Chondrocyte (in vitro differentiated cells): Measurements from ENCODE around the gene ACSS2. TPM values are rescaled to one million over a fixed set of nuclear protein-coding genes. Genes with fewer than 3 reads are reported as not detected.

Experiments used
- DNase-seq: peaks from one replicate; pipeline ENCODE4 v3.0.0; 2021; ENCODE audit warnings: mixed read lengths, low spot score
- H3K27ac Mint-ChIP-seq: one replicate; pipeline ENCODE4 v1.8.0; 2021; ENCODE audit warnings: mild to moderate bottlenecking, moderate library complexity, mixed read lengths; ENCODE audit not compliant: unreplicated experiment
- H3K27me3 Mint-ChIP-seq: 2 replicates; pipeline ENCODE4 v1.8.0; 2021; ENCODE audit warnings: low read depth, mixed read lengths
- H3K36me3 Mint-ChIP-seq: 2 replicates; pipeline ENCODE4 v1.8.0; 2021; ENCODE audit warnings: low read depth, mixed read lengths
- H3K4me1 Mint-ChIP-seq: 2 replicates; pipeline ENCODE4 v1.8.0; 2021; ENCODE audit warnings: low read depth, mild to moderate bottlenecking, mixed read lengths
- H3K4me3 Mint-ChIP-seq: one replicate; pipeline ENCODE4 v1.8.0; 2021; ENCODE audit warnings: mild to moderate bottlenecking, moderate library complexity, mixed read lengths; ENCODE audit not compliant: unreplicated experiment
- H3K9me3 Mint-ChIP-seq: 2 replicates; pipeline ENCODE4 v1.8.0; 2021; ENCODE audit warnings: low read depth, mixed read lengths
- total RNA-seq: library from RNA; stranded (reverse); gene quantifications from 3 replicates; pipeline ENCODE4 v1.2.1, GENCODE V29; 2021
- TF ChIP-seq, protein P1 (sequence below): fragments of 200-600 bp; sonication (generic); IDR thresholded peaks from 2 replicates; pipeline ENCODE4 v1.5.0; 2021; ENCODE audit warnings: antibody characterized with exemption, mild to moderate bottlenecking, moderate library complexity

Gene ACSS2
- total RNA-seq, 1 donor from 2014 or later, result 31.8 TPM

DNA sequence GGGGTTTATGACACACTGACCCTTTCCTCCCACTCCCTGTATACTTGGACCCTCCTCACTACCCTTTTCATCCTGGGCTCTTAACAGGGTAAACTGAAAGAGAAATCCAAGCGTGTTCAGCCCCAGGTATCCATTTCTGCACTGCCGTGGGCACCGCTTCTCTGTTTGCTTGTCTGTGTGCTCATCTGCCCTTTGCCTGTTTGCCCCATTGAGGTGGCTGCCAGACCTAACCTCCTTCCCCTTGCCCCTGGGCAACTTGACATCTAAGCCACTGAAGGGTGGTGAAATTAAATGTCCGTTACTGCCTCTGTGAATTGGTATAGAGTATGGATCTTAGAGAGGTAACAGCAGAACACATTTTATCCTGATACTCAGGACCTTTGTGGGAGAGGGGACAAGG is 38.7 kb downstream of the ACSS2 start:
- no peaks in the 10 kb centered on the region for H3K4me1 Mint-ChIP-seq
- DNase-seq, result no peak
- H3K9me3 Mint-ChIP-seq, result no peaks in the 10 kb centered on the region
- TF ChIP-seq, protein P1, sequence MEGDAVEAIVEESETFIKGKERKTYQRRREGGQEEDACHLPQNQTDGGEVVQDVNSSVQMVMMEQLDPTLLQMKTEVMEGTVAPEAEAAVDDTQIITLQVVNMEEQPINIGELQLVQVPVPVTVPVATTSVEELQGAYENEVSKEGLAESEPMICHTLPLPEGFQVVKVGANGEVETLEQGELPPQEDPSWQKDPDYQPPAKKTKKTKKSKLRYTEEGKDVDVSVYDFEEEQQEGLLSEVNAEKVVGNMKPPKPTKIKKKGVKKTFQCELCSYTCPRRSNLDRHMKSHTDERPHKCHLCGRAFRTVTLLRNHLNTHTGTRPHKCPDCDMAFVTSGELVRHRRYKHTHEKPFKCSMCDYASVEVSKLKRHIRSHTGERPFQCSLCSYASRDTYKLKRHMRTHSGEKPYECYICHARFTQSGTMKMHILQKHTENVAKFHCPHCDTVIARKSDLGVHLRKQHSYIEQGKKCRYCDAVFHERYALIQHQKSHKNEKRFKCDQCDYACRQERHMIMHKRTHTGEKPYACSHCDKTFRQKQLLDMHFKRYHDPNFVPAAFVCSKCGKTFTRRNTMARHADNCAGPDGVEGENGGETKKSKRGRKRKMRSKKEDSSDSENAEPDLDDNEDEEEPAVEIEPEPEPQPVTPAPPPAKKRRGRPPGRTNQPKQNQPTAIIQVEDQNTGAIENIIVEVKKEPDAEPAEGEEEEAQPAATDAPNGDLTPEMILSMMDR, result no peak
- H3K36me3 Mint-ChIP-seq, result peaks cover 18% of the 10 kb centered on the region
- H3K27ac Mint-ChIP-seq, result no peak overlapping the region
- H3K4me3 Mint-ChIP-seq, result no peak overlapping the region
- no peaks in the 10 kb centered on the region for H3K27me3 Mint-ChIP-seq

DNA sequence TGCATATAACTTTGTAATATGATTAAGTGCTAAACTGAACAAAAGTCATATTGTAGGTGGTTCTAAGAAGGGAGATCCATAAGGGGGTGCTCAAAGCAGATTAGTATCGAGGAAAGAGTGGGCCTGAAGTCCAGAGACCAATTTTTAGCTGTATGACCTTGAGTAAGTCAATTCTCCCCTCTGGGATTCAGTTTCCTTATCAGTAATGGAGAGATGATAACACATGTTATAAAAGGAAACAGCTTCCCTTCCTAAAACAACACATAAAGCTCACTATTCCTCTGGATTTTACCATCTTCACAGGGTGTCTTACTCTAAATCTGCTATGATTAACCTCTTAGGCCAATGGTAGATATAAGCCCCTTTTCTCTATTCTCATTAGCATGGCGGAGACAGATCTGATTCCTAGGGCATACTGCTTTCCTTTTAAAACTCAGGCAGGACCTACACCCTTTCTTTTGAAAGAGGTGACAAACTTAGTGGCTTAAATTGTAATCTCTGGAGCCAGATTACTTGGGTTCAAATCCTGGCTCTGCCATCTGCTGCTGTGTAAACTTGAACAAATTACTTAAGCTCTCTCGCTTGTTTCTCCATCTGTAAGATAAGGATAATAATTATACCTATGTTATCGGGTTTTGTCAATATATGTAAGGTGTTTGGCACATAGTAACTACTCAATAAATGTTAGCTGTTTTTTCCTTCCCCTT is 39.5 kb downstream of the ACSS2 start:
- H3K36me3 Mint-ChIP-seq, result peaks cover 23% of the 10 kb centered on the region
- TF ChIP-seq, protein P1, result no peak
- H3K27me3 Mint-ChIP-seq, result no peaks in the 10 kb centered on the region
- DNase-seq, result no peak
- H3K27ac Mint-ChIP-seq, result no peak overlapping the region
- H3K9me3 Mint-ChIP-seq, result no peaks in the 10 kb centered on the region
- H3K4me3 Mint-ChIP-seq, result no peak overlapping the region
- no peaks in the 10 kb centered on the region for H3K4me1 Mint-ChIP-seq

DNA sequence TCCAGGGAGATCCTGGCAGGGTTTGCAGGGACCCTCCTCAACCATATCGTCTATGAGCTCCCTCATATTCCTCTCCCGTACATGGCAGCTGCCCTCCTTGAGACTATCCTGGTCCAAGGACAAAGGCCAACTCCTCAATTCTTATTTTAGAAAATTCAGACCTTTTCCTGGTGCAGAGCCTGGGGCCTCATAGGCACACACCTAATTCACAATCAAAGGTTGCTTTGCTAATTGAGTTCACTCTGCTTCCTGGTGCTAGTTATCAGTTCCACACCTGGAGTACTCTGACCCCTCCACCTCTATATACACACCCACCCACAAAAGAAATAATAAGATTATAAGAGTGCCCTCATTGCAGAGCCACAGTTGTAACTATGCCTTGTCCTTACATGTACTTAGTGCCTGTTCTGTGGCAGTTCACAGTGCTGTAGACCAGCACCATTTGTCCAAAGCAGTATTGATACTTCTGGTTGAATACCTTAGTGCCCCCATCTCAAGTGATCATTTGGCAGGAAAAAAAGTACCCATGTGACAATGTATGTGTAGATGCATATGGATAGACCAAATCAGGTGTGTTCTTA is 40.5 kb downstream of the ACSS2 start:
- no peak for DNase-seq
- TF ChIP-seq, protein P1, result no peak
- Mint-ChIP-seq H3K4me1 (no peaks in the 10 kb centered on the region), H3K27me3 (no peaks in the 10 kb centered on the region), H3K27ac (no peak overlapping the region), H3K36me3 (peaks cover 24% of the 10 kb centered on the region), H3K9me3 (no peaks in the 10 kb centered on the region), H3K4me3 (no peak overlapping the region)

DNA sequence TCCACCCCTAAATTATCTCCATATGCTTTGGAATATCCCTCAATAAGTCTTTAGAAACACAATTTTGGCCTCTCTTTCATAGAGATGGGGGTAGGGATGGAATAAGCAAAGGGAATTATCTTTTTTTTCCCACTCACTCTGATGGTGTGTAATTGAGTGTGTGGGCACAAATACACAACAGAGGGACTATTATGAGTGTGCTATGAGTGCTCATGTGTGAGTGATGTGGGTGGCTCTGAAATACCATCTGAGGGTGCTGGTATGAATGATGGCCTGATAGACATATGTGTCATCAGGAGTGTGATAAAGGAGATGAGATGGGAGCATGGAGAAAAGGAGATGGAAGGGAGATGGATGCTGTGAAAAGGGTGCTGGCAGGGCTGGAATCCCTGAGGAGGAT is 43.6 kb downstream of the ACSS2 start:
- Mint-ChIP-seq H3K27ac (no peak overlapping the region), H3K4me3 (no peak overlapping the region), H3K9me3 (no peaks in the 10 kb centered on the region), H3K4me1 (no peaks in the 10 kb centered on the region), H3K36me3 (peaks cover 21% of the 10 kb centered on the region), H3K27me3 (no peaks in the 10 kb centered on the region)
- TF ChIP-seq, protein P1, result no peak
- no peak for DNase-seq

DNA sequence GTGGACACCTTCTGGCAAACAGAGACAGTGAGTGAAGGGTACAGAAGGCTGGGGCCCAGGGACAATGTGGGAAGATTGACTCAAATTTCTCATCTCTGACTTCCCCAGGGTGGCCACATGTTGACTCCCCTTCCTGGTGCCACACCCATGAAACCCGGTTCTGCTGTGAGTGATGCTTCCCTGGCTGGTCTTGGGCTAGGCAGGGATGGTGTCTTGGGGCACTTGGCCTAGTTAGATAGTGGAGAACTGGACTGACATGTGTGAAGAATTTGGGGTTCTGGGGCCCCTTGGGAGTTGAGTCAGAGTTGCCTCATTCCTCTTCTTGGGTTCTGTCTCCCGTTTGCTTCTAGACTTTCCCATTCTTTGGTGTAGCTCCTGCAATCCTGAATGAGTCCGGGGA is 45.0 kb downstream of the ACSS2 start:
- TF ChIP-seq, protein P1, result no peak
- DNase-seq, result no peak
- Mint-ChIP-seq H3K4me1 (no peaks in the 10 kb centered on the region), H3K9me3 (no peaks in the 10 kb centered on the region), H3K27me3 (no peaks in the 10 kb centered on the region), H3K27ac (no peak overlapping the region), H3K36me3 (peaks cover 31% of the 10 kb centered on the region), H3K4me3 (no peak overlapping the region)
